Measurements from ENCODE around the gene PSMD3. TPM values are rescaled to one million over a fixed set of nuclear protein-coding genes. Genes with fewer than 3 reads are reported as not detected.

Gene PSMD3
- total RNA-seq, 2 donors from 2014 or later, result 148 to 163 TPM

GRCh38 chr17:39949028-39949427 is 31.6 kb upstream of the PSMD3 start:
- ATAC-seq, result no peak
- H3K36me3 Mint-ChIP-seq, result no peaks in the 10 kb centered on the region
- DNase-seq (ENCODE audit: low spot score), result no peak
- H3K27me3 Mint-ChIP-seq, result no peaks in the 10 kb centered on the region
- no peaks in the 10 kb centered on the region for H3K9me3 Mint-ChIP-seq
- H3K4me1 Mint-ChIP-seq (ENCODE audit: low read depth in 2 of 2), result peaks cover 7 to 13% of the 10 kb centered on the region in 2 donors
- no peak overlapping the region for H3K27ac Mint-ChIP-seq
- no peak overlapping the region for H3K4me3 Mint-ChIP-seq

- Mint-ChIP-seq H3K4me3 (no peak overlapping the region), H3K4me1 (ENCODE audit: low read depth in 2 of 2) (peaks cover 7 to 13% of the 10 kb centered on the region in 2 donors), H3K27ac (no peak overlapping the region), H3K36me3 (no peaks in the 10 kb centered on the region), H3K27me3 (no peaks in the 10 kb centered on the region), H3K9me3 (no peaks in the 10 kb centered on the region)
- DNase-seq (ENCODE audit: low spot score) (no peak), ATAC-seq (no peak)
These were observed 29.7 kb upstream of the PSMD3 start for GRCh38 chr17:39950871-39951348.

GRCh38 chr17:39951924-39952679 is 28.5 kb upstream of the PSMD3 start:
- no peaks in the 10 kb centered on the region for H3K9me3 Mint-ChIP-seq
- no peaks in the 10 kb centered on the region for H3K36me3 Mint-ChIP-seq
- no peaks in the 10 kb centered on the region for H3K27me3 Mint-ChIP-seq
- H3K27ac Mint-ChIP-seq, result no peak overlapping the region
- DNase-seq (ENCODE audit: low spot score) (no peak), ATAC-seq (no peak)
- peak overlapping the region; percentile 32 for H3K4me3 Mint-ChIP-seq
- H3K4me1 Mint-ChIP-seq (ENCODE audit: low read depth in 2 of 2), result peaks cover 7 to 13% of the 10 kb centered on the region in 2 donors

- Mint-ChIP-seq H3K4me1 (ENCODE audit: low read depth in 2 of 2) (peaks cover 7 to 13% of the 10 kb centered on the region in 2 donors), H3K27ac (peak overlapping the region; percentile 57 to 59), H3K27me3 (no peaks in the 10 kb centered on the region), H3K4me3 (peak overlapping the region; percentile 79), H3K9me3 (no peaks in the 10 kb centered on the region), H3K36me3 (no peaks in the 10 kb centered on the region)
- ATAC-seq, result peak; percentile 91 to 93
- DNase-seq (ENCODE audit: low spot score), result peak; percentile 96
These were observed 27.7 kb upstream of the PSMD3 start for GRCh38 chr17:39952680-39953470.

DNA sequence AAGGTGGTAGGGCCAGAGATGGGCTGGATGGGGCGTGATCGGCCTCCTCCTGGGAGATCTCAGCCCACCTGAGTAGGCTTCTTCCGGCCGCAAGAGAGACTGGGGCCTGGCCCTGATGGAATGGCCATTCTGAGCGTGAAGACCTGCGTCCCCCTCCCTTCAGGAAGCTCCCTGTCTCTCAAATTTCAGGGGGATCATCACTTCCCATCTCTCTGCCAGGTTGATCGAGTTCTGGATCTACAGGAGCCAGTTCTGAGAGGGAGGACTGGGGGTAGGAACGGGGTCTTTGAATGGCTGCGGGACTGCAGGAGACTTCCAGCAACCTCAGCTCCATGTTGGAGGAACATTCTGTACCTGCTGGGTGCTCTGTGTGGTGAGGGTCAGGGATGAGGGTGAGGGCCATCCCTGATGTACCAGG is 27.1 kb upstream of the PSMD3 start:
- peak overlapping the region; percentile 57 to 59 for H3K27ac Mint-ChIP-seq
- DNase-seq (ENCODE audit: low spot score) (no peak), ATAC-seq (no peak)
- H3K27me3 Mint-ChIP-seq, result no peaks in the 10 kb centered on the region
- H3K36me3 Mint-ChIP-seq, result no peaks in the 10 kb centered on the region
- H3K4me1 Mint-ChIP-seq (ENCODE audit: low read depth in 2 of 2), result peaks cover 7 to 13% of the 10 kb centered on the region in 2 donors
- no peaks in the 10 kb centered on the region for H3K9me3 Mint-ChIP-seq
- H3K4me3 Mint-ChIP-seq, result peak overlapping the region; percentile 79

DNA sequence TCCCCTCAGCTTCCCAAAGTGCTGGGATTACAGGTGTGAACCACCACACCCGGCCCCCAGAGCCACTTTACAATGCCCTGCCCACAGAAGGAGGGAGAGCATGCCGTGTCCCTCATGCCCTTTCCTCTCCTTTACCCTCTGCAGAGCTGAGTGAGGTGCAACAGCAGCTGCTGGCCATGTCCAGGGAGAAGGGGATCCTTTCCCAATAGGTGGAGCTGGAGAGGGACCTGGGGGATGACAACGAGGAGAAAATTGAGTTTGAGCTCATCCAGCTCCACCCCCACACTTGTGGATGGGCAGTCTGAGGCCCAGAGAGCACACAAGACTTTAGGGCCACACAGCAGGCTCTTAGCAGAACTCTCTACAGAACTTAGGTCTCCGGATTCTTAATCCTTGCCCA is 25.7 kb upstream of the PSMD3 start:
- no peaks in the 10 kb centered on the region for H3K9me3 Mint-ChIP-seq
- no peak overlapping the region for H3K4me3 Mint-ChIP-seq
- no peaks in the 10 kb centered on the region for H3K27me3 Mint-ChIP-seq
- ATAC-seq, result no peak
- H3K36me3 Mint-ChIP-seq, result no peaks in the 10 kb centered on the region
- H3K27ac Mint-ChIP-seq, result no peak overlapping the region
- no peak for DNase-seq (ENCODE audit: low spot score)
- peaks cover 14 to 19% of the 10 kb centered on the region in 2 donors for H3K4me1 Mint-ChIP-seq (ENCODE audit: low read depth in 2 of 2)

DNA sequence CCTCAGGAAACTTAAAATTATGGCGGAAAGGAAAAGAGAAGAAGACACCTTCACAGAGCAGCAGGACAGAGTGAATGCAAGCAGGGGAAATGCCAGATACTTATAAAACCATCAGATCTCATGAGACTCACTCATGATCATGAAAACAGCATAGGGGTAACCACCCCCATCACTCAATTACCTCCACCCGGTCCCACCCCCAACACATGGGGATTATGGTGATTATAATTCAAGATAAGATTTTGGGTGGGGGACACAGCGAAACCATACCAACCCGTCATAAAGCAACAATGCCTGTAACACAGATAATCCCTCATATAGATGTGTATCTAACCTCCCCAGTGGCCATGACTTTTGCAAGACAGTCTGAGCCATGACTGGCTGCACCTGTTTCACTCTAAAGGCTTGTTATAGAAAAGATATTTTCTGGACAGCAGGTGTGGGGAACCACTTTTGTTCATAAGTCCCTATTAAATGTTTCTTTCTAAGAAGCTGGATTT is 24.8 kb upstream of the PSMD3 start:
- Mint-ChIP-seq H3K9me3 (no peaks in the 10 kb centered on the region), H3K4me1 (ENCODE audit: low read depth in 2 of 2) (peaks cover 14 to 19% of the 10 kb centered on the region in 2 donors), H3K27ac (no peak overlapping the region), H3K4me3 (no peak overlapping the region), H3K36me3 (no peaks in the 10 kb centered on the region), H3K27me3 (no peaks in the 10 kb centered on the region)
- ATAC-seq (no peak), DNase-seq (ENCODE audit: low spot score) (no peak)

- no peak overlapping the region for H3K27ac Mint-ChIP-seq
- H3K36me3 Mint-ChIP-seq, result no peaks in the 10 kb centered on the region
- H3K4me3 Mint-ChIP-seq, result no peak overlapping the region
- no peak for ATAC-seq
- H3K9me3 Mint-ChIP-seq, result no peaks in the 10 kb centered on the region
- H3K27me3 Mint-ChIP-seq, result peaks cover 0 to 4% of the 10 kb centered on the region in 2 donors
- peaks cover 12 to 13% of the 10 kb centered on the region in 2 donors for H3K4me1 Mint-ChIP-seq (ENCODE audit: low read depth in 2 of 2)
- DNase-seq (ENCODE audit: low spot score), result no peak
These were observed 20.0 kb upstream of the PSMD3 start for GRCh38 chr17:39960524-39961041.

GRCh38 chr17:39962642-39963220 is 17.9 kb upstream of the PSMD3 start, which contains the start of gene GSDMA:
Gene GSDMA (plus strand): TSS chr17:39963004. CDS start chr17:39965688, 2,684 bp downstream.
- Mint-ChIP-seq H3K9me3 (no peaks in the 10 kb centered on the region), H3K27ac (peak within 1 kb of the TSS in 1 of 2 donors; percentile 66), H3K4me3 (no peak within 1 kb of the TSS), H3K4me1 (ENCODE audit: low read depth in 2 of 2) (peaks cover 19 to 23% of the 10 kb centered on the region in 2 donors), H3K36me3 (no peaks in the 10 kb centered on the region), H3K27me3 (peaks cover 0 to 8% of the 10 kb centered on the region in 2 donors)
- DNase-seq (ENCODE audit: low spot score) (no peak), ATAC-seq (no peak)

GRCh38 chr17:39963829-39964228 is 16.8 kb upstream of the PSMD3 start:
- Mint-ChIP-seq H3K4me3 (no peak overlapping the region), H3K4me1 (ENCODE audit: low read depth in 2 of 2) (peaks cover 17 to 21% of the 10 kb centered on the region in 2 donors), H3K27ac (peak overlapping the region in 1 of 2 donors; percentile 66), H3K27me3 (peaks cover 0 to 8% of the 10 kb centered on the region in 2 donors), H3K36me3 (no peaks in the 10 kb centered on the region), H3K9me3 (no peaks in the 10 kb centered on the region)
- DNase-seq (ENCODE audit: low spot score), result no peak
- no peak for ATAC-seq

GRCh38 chr17:39965017-39965699 is 15.4 kb upstream of the PSMD3 start:
- Mint-ChIP-seq H3K4me1 (ENCODE audit: low read depth in 2 of 2) (peaks cover 13 to 26% of the 10 kb centered on the region in 2 donors), H3K4me3 (no peak overlapping the region), H3K36me3 (no peaks in the 10 kb centered on the region), H3K27me3 (peaks cover 8 to 14% of the 10 kb centered on the region in 2 donors), H3K27ac (no peak overlapping the region), H3K9me3 (no peaks in the 10 kb centered on the region)
- ATAC-seq (peak in 1 of 2 donors; percentile 11), DNase-seq (ENCODE audit: low spot score) (no peak)

GRCh38 chr17:39966771-39967170 is 13.8 kb upstream of the PSMD3 start:
- Mint-ChIP-seq H3K9me3 (no peaks in the 10 kb centered on the region), H3K4me3 (peak overlapping the region; percentile 6), H3K4me1 (ENCODE audit: low read depth in 2 of 2) (peaks cover 13 to 26% of the 10 kb centered on the region in 2 donors), H3K27me3 (peaks cover 8 to 22% of the 10 kb centered on the region in 2 donors), H3K27ac (peak overlapping the region; percentile 5 to 10), H3K36me3 (no peaks in the 10 kb centered on the region)
- no peak for DNase-seq (ENCODE audit: low spot score)
- no peak for ATAC-seq

DNA sequence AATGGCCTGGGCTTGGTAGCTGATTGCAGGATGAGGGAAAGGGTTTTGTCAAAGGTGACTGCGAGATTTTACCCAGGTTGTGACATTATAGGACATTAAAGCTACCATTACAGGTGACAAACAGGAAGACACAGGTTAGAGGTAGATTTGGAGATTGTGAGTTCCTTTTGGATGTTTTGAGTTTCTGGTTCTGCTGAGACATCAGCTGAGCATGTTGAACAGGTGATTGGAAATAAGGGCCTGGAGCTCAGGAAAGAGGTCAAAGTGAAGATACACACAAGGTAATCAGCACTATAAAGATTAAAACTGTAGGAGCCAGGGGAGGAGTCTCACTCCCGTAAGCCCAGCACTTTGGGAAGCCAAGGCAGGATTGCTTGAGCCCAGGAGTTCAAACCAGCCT is 11.8 kb upstream of the PSMD3 start:
- no peak for ATAC-seq
- Mint-ChIP-seq H3K36me3 (no peaks in the 10 kb centered on the region), H3K4me3 (no peak overlapping the region), H3K4me1 (ENCODE audit: low read depth in 2 of 2) (peaks cover 10 to 29% of the 10 kb centered on the region in 2 donors), H3K27me3 (peaks cover 8 to 28% of the 10 kb centered on the region in 2 donors), H3K27ac (no peak overlapping the region), H3K9me3 (no peaks in the 10 kb centered on the region)
- no peak for DNase-seq (ENCODE audit: low spot score)
